Measurements from ENCODE around the gene GUK1.

Gene GUK1

DNA sequence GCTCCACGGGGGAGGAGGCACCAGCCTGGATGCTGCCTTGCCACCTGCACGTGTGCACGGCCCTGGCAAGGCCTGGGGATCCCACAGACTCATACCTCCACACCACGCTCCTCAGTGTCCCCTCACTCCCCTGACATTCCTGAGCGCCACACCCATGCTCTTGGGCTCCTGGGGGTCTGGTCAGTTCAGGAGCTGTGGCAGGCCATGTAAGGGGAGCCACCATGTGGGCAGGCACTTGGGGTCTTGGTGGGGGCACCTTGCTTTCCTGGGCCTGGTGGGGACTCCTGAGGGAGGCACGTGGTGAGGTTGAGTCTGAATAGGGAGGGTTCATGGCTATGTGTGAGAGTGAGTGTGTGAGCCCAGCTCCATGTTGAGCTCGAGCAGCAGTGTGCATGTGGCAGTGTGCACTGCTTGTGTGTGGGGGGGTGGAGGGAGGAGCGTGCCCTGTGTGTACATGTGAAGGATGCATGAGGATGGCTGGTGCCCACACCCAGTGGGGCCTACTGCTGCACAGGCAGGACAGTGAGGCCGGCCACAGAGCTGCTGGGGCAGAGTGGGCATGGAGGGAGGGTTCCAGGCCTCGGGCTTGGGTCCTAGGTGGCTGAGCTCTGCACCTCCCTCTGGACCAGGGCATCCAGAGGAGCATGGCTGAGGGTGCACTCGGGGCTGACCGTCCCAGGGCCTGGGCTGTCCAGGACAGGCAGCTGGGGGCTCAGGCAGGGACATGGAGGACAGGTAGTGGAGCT, 11.3 kb downstream of the GUK1 start:
- DNase-seq = no peak

- DNase-seq = no peak
These were observed 12.2 kb downstream of the GUK1 start for GRCh38 chr1:228152097-228152917.

DNA sequence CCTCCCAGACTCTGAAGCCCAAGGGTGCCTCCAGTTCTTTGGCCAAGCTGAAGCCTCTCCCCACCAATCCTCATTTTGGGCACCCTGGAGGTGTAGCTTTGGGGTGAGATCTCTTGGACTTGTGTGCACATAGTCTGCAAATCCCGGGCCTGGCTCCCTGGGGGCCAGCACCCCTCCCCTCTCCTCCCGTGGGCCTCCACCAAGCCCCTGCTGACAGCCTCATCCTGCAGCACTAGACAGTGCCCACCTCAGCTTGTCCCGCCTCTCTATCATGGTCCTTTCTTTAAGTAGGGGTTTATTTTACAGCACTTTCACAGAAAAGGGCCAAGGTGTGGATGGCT, 12.8 kb downstream of the GUK1 start:
- no peak for DNase-seq

GRCh38 chr1:228154021-228154669, 14.1 kb downstream of the GUK1 start:
- no peak for DNase-seq

DNA sequence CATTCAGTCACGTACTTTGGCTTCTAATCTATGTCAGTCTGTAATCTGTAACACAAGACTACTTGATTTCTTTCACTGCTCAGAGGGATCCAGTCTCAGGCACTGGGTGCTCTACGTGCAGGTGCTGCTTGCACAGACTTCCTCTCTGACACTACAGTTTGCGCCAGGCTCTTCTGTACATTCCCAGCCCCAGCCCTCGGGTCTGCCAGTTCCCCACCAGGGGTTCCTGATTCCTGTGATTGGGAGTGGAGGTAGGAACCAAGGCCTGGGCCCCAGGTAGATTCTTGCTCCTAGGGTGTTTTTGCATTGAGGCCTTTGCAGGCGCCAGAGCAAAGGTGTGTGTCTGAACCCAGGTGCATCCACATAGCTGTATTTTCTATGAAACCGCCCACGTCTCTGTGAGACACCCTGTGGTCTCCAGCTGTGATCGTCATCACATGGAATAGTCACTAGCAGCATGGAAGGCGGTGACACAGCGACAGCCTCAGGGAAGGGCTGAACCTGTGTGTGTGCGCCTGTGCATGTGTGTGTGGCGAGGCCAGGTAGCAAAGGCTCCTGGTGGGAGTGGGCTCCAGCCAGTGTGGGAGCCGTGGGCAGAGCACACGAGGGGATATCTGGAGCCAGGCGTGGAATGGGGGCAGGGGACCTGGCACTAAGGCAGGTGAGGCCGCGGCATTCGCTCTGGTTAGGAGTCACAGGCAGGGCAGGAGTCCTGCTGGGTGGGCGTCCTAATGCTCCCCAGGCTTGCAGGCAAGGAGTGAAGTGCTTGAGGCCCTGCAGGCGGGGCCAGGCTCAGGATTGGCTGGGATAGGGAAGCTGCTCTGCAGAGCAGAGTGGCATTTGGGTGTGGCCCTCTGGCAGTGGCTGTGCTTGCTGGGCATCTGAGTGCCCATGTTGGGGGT, 14.8 kb downstream of the GUK1 start:
- DNase-seq = no peak

DNA sequence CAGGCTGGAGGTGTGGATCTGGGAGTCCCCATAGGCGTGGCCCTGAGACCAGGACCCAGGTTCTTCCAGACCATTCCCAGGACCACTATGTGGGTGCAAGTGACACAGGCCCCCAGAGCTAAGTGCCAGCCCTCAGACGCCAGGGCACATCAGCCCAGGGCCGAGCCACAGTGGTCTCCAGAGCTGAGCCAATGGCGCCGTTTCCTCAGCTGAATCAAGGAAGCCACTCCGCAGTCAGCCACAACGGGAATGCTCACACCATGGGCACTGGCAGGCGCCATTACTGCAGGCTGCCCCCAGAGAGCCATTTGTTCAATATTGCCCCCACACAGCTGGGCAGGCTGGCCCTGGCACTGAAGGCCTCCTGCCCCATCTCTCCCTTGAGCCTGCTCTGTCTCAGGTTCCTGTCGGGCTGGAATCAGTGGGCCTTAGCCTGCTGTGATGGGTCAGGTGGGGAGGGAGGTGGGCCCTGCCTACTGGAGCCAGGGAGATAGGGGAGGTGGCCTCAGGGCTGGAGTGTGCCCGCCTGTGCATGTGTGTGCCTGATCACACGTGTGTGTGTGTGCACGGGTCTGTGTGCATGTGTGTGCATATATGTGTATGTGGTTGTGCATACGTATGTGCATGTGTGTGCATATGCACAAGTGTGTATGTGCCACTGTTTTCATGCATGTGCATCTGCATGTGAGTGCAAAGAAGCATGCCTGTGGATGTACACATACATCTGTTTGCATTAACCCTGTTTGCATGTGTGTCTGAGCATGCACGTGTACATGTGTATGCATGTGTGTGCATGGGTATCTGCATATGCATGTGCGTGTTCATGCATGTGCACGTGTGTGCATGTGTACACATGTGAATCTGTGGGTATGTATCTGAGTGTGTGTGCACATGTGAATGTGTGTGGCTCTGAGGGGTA, 15.8 kb downstream of the GUK1 start:
- DNase-seq = no peak

DNA sequence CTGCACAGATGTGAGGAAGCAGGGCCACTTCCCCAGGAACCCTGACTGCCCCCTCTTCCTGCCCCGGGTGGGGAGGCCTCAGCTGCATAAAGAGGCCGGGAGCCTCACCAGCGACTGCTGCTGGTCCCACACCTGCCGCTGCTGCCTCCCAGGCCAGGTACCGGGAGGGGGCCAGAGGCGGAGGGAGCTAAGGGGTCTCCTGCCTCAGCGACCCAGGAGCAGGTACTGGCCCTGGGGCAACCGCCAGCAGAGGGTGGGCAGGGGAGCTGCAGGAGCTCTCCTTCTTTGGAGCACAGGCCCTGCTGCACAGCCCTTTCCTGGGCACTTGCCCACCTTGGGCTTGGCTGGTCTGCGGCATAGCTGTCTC, 16.4 kb downstream of the GUK1 start:
- no peak for DNase-seq

DNA sequence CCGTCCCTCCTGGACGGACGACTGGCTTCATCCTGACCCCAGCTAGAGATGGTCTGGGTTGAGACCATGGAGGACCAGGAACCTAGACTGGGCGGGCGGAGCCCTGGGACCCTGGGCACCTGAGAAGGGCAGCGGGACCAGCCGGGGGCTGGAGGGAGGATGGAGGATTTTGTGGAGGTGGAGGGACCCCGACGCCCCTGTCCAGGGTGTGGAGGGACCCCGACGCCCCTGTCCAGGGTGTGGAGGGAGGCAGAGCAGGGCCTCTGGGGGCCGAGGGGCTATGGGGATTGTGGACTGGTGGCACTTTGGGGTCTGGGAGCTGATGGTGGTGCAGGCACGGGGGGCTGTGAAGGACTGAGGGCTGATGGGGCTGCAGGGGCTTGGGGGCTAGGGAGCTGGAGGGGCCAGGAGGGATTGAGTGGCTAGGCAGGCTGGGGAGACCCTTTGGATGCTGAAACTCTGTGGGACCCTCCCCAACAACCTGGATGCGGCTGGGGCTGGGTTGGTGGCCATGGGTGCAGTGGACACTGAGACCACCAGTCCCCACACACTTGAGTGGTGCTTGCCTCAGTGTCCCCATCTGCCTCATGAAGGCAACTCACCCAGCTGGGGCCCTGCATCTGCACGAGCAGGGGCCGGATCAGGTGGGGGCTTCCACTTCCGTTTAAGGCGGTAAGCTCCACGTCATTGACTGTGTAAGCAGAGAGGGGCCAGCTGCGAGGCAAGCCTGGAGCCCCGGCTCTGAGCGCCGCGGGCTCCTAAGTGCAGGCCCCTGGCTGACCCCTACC, 17.1 kb downstream of the GUK1 start:
- DNase-seq = no peak

- no peak for DNase-seq
These were observed 17.6 kb downstream of the GUK1 start for GRCh38 chr1:228157729-228158126.

DNA sequence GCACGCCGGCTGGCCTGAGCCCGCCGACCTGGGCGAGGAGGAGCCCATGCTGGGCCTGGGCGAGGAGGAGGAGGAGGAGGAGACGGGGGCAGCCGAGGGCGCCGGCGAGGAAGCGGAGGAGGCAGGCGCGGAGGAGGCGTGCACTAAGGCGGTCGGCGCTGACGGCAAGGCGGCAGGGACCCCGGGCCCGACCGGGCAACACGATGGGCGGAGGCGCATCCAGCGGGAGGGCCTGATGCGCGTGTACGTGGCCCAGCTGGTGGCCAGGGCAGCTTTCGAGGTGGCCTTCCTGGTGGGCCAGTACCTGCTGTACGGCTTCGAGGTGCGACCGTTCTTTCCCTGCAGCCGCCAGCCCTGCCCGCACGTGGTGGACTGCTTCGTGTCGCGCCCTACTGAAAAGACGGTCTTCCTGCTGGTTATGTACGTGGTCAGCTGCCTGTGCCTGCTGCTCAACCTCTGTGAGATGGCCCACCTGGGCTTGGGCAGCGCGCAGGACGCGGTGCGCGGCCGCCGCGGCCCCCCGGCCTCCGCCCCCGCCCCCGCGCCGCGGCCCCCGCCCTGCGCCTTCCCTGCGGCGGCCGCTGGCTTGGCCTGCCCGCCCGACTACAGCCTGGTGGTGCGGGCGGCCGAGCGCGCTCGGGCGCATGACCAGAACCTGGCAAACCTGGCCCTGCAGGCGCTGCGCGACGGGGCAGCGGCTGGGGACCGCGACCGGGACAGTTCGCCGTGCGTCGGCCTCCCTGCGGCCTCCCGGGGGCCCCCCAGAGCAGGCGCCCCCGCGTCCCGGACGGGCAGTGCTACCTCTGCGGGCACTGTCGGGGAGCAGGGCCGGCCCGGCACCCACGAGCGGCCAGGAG, 18.3 kb downstream of the GUK1 start:
- DNase-seq = no peak

GRCh38 chr1:228159008-228159665, 19.1 kb downstream of the GUK1 start:
- no peak for DNase-seq

DNA sequence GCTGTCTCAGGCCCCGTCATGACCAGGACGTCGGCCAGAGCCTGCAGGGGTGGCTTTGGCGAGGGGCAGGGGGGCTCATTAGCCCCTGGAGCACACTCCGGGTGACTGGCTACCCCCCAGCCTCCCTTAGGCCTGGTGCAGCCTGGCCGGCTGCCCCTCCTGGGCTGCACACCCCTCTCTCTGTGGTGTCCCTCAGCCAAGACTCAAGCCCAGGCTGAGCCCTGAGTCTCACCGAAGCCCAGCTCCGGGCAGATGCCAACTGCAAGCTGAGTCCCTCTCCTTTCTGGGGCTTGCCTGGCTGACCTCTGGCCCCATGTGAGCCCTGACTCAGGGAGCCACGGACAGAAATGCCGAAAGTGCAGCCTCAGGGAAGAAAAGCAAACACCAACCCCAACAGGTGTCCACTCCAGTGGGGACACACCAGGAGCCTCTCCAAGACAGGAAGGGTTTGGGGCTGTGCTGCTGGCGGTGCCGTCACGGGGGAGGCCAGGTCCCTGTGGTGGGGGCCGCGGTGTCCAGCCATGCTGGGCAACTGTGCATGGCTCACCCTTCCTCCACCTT, 20.2 kb downstream of the GUK1 start:
- no peak for DNase-seq

DNA sequence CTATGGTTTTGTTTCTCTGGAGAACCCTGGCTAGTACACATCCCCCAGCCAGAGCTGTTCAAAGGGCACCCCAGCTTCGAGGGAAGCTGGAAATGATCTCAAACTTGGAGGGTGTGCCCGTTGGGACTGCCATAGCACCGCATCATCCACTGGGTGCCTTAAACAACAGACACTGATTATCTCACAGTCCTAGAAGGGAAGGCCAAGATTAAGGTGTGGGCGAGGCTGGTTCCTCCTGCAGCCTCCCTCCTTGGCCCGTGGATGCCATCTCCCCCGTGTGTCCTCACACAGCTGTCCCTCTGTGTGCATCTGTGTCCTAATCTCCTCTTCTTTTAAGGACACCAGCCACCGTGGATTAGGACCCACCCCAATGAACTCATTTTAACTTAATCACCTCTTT, 21.3 kb downstream of the GUK1 start:
- DNase-seq = no peak

DNA sequence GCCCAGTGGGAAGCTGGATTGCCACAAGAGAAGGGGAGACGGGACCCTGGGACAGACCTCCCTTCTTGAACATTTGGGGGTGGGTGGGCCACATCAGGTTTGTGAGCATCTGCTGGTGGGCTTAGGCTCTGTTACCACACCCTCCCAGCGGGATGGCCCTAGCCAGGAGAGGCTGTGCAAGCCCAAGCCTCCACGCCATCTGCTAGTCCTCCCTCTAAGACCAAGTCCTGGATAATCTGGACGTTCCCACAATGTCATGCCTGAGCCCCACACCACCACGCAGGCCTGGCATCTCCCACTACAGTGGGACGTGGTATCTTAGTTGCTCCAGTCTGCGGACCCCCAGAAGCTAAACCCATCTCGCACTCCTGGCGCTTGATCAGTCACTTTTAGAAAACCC, 21.8 kb downstream of the GUK1 start:
- DNase-seq = no peak

DNA sequence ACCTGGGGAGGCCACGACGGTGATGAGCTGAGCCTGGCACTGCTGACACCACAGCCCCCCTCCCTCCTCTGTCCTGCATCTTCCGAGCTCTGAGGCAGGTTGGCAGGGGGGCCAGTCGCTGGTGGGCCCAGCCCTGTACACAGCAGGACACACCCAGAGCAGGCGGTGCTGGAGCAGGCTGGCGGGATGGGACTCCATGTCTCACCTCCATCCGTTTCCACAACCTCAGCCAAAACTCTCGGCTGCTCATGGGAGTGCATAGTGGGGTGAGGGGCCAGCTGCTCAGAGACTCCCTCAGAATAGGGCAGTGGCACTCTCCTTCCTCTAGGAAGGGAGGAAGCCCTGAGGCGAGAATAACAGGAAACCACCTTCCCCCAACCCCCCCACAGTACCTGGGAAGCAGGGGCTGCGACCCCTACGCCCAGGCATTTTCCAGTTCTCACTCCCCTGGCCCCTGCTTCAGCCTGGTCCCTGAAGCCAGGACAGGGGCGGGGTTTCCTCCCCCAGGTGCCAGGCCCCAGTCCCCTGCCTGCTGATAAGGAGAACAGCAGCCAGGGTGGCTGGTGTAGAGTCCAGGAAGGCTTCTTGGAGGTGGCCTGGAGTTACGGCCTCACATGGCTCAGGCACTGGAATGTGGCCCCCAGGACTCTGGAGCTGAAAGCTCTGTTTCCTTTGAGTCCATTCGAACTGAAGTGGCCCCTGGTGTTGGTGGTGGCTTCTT, 22.4 kb downstream of the GUK1 start:
- no peak for DNase-seq

DNA sequence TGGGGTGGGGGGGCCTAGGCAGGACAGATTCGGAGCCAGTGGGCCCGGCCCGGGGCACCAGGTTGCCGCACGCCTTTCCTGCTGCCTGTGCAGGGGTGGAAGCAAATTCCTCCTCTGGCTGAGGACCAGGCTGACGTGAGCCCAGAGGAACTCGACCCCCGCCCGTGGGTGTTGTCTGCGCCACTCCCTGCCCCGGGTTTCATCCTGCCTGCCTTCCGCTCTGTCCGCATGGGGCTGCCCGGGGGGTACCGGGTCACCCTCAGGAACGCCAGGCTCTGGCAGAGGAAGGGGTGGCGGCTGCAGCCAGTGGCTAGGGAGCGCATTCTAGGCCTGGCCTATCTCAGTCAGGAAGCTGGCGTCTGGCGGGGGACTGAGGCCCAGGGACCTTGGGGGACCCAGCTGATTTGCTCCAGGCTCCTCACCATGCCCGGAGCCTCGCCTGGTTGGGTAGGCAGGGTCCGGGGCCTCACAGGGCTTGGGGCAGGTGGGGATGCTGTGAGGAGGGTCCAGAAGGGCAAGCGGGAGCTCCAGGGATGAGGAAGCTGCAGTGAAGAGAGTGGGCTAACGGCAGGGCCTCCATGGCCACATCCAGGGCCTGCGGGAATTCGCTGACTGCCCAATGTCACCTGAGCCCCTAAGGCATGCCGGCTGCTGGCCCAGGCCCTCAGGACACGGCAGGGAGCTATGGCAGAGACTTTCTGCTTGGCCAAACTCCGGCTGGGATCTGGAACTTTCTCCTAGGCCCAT, 23.1 kb downstream of the GUK1 start:
- DNase-seq = no peak

- no peak for DNase-seq
These were observed 23.9 kb downstream of the GUK1 start for GRCh38 chr1:228163776-228164519.
